ENCODE data around the gene GPX3.

GRCh38 chr5:151076616-151077015, 56.2 kb downstream of the GPX3 start:
- TF ChIP-seq CTCF (IDR thresholded peaks at IDR 0.05) (no peak), POLR2A (IDR thresholded peaks at IDR 0.05) (no peak)

Measured in testis (tissue), 2 donors.